Neural cell (in vitro differentiated cells): ENCODE data around the gene KRTAP5-2. TPM values are rescaled to one million over a fixed set of nuclear protein-coding genes. Genes with fewer than 3 reads are reported as not detected.

Experiments
- H2AFZ ChIP-seq: fragments of 200-600, 300-800 bp; sonication (generic), shearing (Covaris generic); 2 replicates; pipeline ENCODE4 v1.6.0; 2014; ENCODE audit warnings: low read depth, mild to moderate bottlenecking, antibody characterized with exemption, low read length, moderate library complexity
- H3F3A ChIP-seq: fragments of 200-600 bp; shearing (Covaris generic); 2 replicates; pipeline ENCODE4 v1.6.1; 2016; ENCODE audit warnings: mild to moderate bottlenecking, moderate library complexity, mixed read lengths, antibody characterized with exemption, low read length; ENCODE audit not compliant: insufficient read depth, poor library complexity, severe bottlenecking
- H3K27ac ChIP-seq: fragments of 200-600, 300-800 bp; sonication (generic), shearing (Covaris generic); 2 replicates; pipeline ENCODE4 v1.5.1; 2014; ENCODE audit warnings: mild to moderate bottlenecking, low read length, moderate library complexity
- H3K27me3 ChIP-seq: fragments of 300-800, 200-600 bp; sonication (generic), shearing (Covaris generic); 2 replicates; pipeline ENCODE4 v1.6.0; 2014; ENCODE audit warnings: mild to moderate bottlenecking, low read depth, low read length, moderate library complexity; ENCODE audit not compliant: insufficient read depth
- H3K36me3 ChIP-seq: fragments of 300-800, 200-600 bp; sonication (generic), shearing (Covaris generic); 2 replicates; pipeline ENCODE4 v1.5.1; 2014; ENCODE audit warnings: mild to moderate bottlenecking, antibody characterized with exemption, low read length, moderate library complexity; ENCODE audit not compliant: insufficient read depth
- H3K4me2 ChIP-seq: fragments of 300-800, 200-600 bp; sonication (generic), shearing (Covaris generic); 2 replicates; pipeline ENCODE4 v1.6.0; 2014; ENCODE audit warnings: mild to moderate bottlenecking, low read length
- H3K4me3 ChIP-seq: fragments of 300-800, 200-600 bp; sonication (generic), shearing (Covaris generic); 2 replicates; pipeline ENCODE4 v1.5.1; 2014; ENCODE audit warnings: mild to moderate bottlenecking, low read length, moderate library complexity
- H3K79me2 ChIP-seq: fragments of 200-600 bp; shearing (Covaris generic); replicated peaks from 2 replicates; pipeline ENCODE4 v1.6.0; 2014; ENCODE audit warnings: mild to moderate bottlenecking, low read length, moderate library complexity; ENCODE audit not compliant: insufficient read depth
- H3K9ac ChIP-seq: fragments of 300-800, 200-600 bp; sonication (generic), shearing (Covaris generic); 2 replicates; pipeline ENCODE4 v1.6.1; 2016; ENCODE audit warnings: mild to moderate bottlenecking, low read length, mixed read lengths
- H3K9me2 ChIP-seq: fragments of 200-600 bp; shearing (Covaris generic); 2 replicates; pipeline ENCODE4 v1.6.1; 2016; ENCODE audit warnings: mild to moderate bottlenecking, low read length, mixed read lengths; ENCODE audit not compliant: insufficient read depth
- H3K9me3 ChIP-seq: fragments of 200-600, 300-800 bp; sonication (generic), shearing (Covaris generic); 2 replicates; pipeline ENCODE4 v1.6.1; 2016; ENCODE audit warnings: mild to moderate bottlenecking, mixed run types, low read length, moderate library complexity, mixed read lengths
- H4K20me1 ChIP-seq: fragments of 200-600 bp; shearing (Covaris generic); 2 replicates; pipeline ENCODE4 v1.6.1; 2016; ENCODE audit warnings: mild to moderate bottlenecking, mixed run types; ENCODE audit not compliant: insufficient read depth
- EP300 ChIP-seq: fragments of 450-650 bp; conservative IDR thresholded peaks from 2 replicates; pipeline ENCODE4 v1.6.1; 2014; ENCODE audit warnings: antibody characterized with exemption, mild to moderate bottlenecking, moderate library complexity; ENCODE audit not compliant: poor library complexity, severe bottlenecking
- EZH2 ChIP-seq: fragments of 200-600, 300-800 bp; shearing (Covaris generic), sonication (generic); IDR thresholded peaks from 2 replicates; pipeline ENCODE4 v1.6.1; 2014; ENCODE audit warnings: antibody characterized with exemption, low read length, borderline replicate concordance, mild to moderate bottlenecking; ENCODE audit not compliant: insufficient read depth, poor library complexity, severe bottlenecking
- MXI1 ChIP-seq: fragments of 450-650 bp; conservative IDR thresholded peaks from 2 replicates; pipeline ENCODE4 v1.6.1; 2014; ENCODE audit warnings: antibody characterized with exemption, mild to moderate bottlenecking; ENCODE audit not compliant: poor library complexity, severe bottlenecking
- POLR2AphosphoS5 ChIP-seq: IDR thresholded peaks from 2 replicates; pipeline ENCODE4 v1.6.1; 2012
- RAD21 ChIP-seq: fragments of 450-650 bp; conservative IDR thresholded peaks from 2 replicates; pipeline ENCODE4 v1.6.1; 2014; ENCODE audit warnings: antibody characterized with exemption, mild to moderate bottlenecking, moderate library complexity
- SMC3 ChIP-seq: fragments of 450-650 bp; conservative IDR thresholded peaks from 2 replicates; pipeline ENCODE4 v1.6.1; 2014; ENCODE audit warnings: antibody characterized with exemption, mild to moderate bottlenecking, moderate library complexity; ENCODE audit not compliant: poor library complexity
- TAF1 ChIP-seq: IDR thresholded peaks from 2 replicates; pipeline ENCODE4 v1.6.1; 2012; ENCODE audit warnings: low read depth
- polyA plus RNA-seq: library from polyadenylated mRNA; depleted of rRNA; stranded (reverse); fragments of >200 nt; gene quantifications from 2 replicates; pipeline ENCODE4 v1.2.3, GENCODE V29; 2014
- TF ChIP-seq, protein P1 (sequence below): IDR thresholded peaks from 2 replicates; pipeline ENCODE4 v1.6.1; 2012; ENCODE audit warnings: borderline replicate concordance
- TF ChIP-seq, protein P2 (sequence below): fragments of 450-650 bp; IDR thresholded peaks from 2 replicates; pipeline ENCODE4 v1.5.1; 2014; ENCODE audit warnings: antibody characterized with exemption, mild to moderate bottlenecking, moderate library complexity; ENCODE audit not compliant: poor library complexity, severe bottlenecking

Gene KRTAP5-2
- polyA plus RNA-seq, 1 donor from 2014 or later: not detected

DNA sequence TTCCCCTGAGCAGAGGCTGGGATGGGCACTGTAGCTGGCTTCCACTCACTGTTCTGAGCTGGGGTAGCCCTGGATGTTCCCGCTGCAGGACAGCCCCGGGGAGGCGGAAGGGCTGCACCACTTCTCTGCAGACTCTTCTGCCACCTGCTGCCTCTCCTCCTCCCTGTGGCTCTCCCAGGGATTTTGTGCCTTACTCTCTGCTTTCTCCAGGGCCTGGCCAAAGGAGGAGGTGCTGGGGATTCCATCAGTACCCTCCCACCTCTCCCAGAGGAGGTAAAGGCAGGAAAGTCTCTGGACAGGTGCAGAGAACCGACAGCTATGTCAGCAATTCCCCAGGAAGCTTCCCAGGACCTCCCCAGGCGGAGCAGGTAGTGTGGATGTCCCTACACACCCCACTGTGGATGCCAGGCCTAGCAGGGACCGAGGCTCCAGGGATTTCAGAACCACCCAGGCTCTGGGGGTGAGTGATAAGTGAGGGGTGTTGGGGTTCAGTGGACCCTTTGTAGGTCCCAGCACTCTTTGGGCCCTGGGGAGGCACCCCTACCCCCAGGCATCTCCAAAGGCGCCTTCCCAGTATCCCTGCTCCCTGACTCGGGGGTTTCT lies 37.3 kb downstream of the KRTAP5-2 start:
- H3K4me3 ChIP-seq: no peak overlapping the region
- no peaks in the 10 kb centered on the region for H3K36me3 ChIP-seq
- peaks cover 2% of the 10 kb centered on the region for H3K79me2 ChIP-seq
- TF ChIP-seq, protein P1, sequence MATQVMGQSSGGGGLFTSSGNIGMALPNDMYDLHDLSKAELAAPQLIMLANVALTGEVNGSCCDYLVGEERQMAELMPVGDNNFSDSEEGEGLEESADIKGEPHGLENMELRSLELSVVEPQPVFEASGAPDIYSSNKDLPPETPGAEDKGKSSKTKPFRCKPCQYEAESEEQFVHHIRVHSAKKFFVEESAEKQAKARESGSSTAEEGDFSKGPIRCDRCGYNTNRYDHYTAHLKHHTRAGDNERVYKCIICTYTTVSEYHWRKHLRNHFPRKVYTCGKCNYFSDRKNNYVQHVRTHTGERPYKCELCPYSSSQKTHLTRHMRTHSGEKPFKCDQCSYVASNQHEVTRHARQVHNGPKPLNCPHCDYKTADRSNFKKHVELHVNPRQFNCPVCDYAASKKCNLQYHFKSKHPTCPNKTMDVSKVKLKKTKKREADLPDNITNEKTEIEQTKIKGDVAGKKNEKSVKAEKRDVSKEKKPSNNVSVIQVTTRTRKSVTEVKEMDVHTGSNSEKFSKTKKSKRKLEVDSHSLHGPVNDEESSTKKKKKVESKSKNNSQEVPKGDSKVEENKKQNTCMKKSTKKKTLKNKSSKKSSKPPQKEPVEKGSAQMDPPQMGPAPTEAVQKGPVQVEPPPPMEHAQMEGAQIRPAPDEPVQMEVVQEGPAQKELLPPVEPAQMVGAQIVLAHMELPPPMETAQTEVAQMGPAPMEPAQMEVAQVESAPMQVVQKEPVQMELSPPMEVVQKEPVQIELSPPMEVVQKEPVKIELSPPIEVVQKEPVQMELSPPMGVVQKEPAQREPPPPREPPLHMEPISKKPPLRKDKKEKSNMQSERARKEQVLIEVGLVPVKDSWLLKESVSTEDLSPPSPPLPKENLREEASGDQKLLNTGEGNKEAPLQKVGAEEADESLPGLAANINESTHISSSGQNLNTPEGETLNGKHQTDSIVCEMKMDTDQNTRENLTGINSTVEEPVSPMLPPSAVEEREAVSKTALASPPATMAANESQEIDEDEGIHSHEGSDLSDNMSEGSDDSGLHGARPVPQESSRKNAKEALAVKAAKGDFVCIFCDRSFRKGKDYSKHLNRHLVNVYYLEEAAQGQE: no peak
- TF ChIP-seq MXI1: no peak
- H3K9me3 ChIP-seq: no peaks in the 10 kb centered on the region
- no peak overlapping the region for H2AFZ ChIP-seq
- no peak overlapping the region for H3K4me2 ChIP-seq
- no peaks in the 10 kb centered on the region for H3K27me3 ChIP-seq
- H3K27ac ChIP-seq: no peak overlapping the region
- H3K9me2 ChIP-seq: no peaks in the 10 kb centered on the region
- no peaks in the 10 kb centered on the region for H3F3A ChIP-seq
- H4K20me1 ChIP-seq: peaks cover 38% of the 10 kb centered on the region
- no peak overlapping the region for H3K9ac ChIP-seq

DNA sequence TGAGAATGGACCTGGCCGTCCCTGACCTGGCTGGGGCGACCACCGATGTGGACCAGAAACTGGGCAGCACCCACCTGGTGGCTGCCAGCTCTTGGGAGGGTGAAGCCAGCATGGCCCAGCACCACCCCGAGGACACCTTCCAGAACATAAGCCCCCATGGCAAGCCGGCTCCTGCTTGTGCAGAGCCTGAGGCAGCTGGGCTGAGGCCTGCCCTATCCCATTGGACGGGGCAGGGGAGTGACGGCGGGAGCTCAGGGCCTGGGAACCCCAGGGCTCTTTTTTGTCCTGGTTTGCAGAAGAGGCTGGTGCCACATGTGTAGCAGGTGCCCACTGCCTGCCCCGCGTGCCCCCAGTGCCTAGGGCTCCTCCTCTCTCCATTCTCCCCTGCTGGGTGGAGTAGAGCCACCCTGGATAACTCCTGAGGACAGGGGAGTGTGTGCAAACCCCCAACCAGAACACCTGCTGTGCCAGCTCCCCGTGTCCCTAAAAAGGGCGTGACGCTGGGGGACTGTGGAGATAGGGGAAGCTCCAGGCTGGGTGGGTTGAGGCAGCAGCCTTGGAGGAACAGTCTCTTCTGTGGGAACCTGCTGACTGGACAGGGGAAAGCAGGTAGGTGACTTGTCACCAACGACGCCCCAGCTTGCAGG lies 38.0 kb downstream of the KRTAP5-2 start:
- Histone ChIP-seq H3F3A (no peaks in the 10 kb centered on the region), H3K27ac (no peak overlapping the region), H3K27me3 (no peaks in the 10 kb centered on the region), H3K79me2 (no peaks in the 10 kb centered on the region), H3K9me2 (no peaks in the 10 kb centered on the region), H3K9ac (no peak overlapping the region), H3K4me3 (no peak overlapping the region), H2AFZ (no peak overlapping the region), H4K20me1 (peaks cover 37% of the 10 kb centered on the region), H3K4me2 (no peak overlapping the region), H3K36me3 (no peaks in the 10 kb centered on the region), H3K9me3 (no peaks in the 10 kb centered on the region)
- TF ChIP-seq TAF1 (no peak), RAD21 (no peak), EZH2 (no peak), EP300 (no peak), POLR2AphosphoS5 (no peak), MXI1 (no peak), SMC3 (no peak)
- TF ChIP-seq, protein P2, sequence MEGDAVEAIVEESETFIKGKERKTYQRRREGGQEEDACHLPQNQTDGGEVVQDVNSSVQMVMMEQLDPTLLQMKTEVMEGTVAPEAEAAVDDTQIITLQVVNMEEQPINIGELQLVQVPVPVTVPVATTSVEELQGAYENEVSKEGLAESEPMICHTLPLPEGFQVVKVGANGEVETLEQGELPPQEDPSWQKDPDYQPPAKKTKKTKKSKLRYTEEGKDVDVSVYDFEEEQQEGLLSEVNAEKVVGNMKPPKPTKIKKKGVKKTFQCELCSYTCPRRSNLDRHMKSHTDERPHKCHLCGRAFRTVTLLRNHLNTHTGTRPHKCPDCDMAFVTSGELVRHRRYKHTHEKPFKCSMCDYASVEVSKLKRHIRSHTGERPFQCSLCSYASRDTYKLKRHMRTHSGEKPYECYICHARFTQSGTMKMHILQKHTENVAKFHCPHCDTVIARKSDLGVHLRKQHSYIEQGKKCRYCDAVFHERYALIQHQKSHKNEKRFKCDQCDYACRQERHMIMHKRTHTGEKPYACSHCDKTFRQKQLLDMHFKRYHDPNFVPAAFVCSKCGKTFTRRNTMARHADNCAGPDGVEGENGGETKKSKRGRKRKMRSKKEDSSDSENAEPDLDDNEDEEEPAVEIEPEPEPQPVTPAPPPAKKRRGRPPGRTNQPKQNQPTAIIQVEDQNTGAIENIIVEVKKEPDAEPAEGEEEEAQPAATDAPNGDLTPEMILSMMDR: no peak
- TF ChIP-seq, protein P1: no peak
